HK-2 (cell line): ENCODE data around the gene TUBA4A.
A peak's percentile ranks its signal among the peaks of the same experiment; 100 is the strongest.

ENCODE experiments used
- DNase-seq: peaks from one replicate; pipeline ENCODE4 v3.0.0-alpha.2; 2018; ENCODE audit not compliant: unreplicated experiment

Gene TUBA4A

DNA sequence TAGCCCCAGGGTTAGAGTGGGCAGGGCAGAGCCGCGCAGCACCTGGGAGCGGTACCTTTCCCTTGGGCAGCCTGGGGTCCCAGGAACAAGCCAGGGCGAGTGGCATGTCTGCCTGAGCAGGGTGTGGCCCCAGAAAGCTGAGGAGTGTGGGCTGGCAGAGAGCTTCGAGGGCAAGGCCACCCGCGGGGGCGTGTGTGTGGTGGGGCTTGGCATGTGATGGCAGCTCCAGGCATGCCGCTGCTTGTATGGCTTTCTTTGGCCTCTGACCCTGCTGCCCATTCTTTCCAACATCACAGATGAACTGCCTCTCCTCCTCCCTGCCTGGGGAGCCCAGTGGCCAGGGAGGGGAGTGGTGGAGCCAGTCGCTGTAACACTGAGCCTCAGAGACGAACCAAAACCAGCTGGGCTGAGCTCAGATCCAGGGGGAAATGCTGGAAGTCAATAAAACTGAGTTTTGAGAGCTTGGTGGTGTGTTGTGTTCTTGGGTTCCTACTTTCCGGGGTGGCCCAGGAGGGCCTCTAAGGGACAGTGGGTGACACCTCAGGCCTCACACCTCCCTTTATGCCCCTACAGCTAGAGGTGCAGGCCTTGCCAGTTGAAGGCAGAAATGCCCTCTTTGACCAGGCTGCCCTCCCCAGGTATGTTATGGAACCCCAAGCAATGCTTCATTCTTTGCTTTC is 32.9 kb upstream of the TUBA4A start:
- no peak for DNase-seq

- DNase-seq = no peak
Measured at GRCh38 chr2:219285894-219286425, 32.2 kb upstream of the TUBA4A start.

DNA sequence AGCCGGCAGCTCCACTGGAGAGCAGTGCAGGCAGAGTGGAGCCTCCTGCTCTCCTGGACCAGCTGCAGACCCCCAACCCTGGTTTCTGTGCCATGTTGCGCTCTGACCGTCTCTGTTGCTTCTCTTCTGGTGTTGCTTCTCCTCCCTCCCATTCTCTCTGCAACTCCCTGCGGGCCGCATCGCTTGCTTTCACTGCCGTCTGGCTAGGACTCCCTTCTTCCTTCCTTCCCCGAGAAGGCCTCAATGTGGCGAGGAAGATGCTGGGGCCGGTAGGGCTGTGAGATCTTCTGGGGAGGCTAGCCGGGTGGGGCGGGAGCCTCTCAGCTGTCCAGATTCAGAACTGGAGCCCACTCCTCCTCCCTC is 31.6 kb upstream of the TUBA4A start:
- DNase-seq = no peak

DNA sequence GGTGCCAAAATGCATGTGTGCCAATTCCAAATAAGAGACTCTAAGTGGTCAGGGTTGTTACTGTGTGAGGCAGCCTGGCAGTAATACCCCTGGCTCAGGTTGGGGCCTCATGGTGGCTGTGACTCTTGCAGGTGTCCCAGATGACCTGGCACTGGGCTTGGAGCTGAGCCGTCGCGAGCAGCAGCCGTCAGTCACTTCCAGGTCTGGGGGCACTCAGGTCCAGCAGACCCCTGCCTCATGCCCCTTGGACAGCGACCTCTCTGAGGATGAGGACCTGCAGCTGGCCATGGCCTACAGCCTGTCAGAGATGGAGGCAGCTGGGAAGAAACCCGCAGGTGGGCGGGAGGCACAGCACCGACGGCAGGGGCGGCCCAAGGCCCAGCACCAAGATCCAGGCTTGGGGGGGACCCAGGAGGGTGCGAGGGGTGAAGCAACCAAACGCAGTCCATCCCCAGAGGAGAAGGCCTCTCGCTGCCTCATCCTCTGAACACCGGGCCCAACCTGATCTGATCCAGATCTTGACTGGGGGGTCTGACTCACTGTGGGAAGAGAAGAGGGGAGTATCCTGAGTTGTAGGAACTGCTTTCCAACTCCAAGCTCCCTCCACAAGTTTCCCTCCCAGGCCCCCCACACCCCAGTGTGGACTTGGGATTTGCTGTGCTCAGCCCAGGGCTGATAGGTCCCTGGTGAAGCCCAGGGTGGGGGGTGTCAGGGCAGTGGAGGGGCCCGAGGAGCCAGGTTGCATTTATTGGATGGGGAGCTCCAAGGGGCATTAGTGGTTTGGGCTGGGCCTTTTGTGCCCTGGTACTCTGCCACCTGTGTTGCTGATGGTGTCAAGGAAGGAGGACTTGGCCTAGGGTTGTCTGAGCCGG is 31.0 kb upstream of the TUBA4A start:
- DNase-seq = no peak

DNA sequence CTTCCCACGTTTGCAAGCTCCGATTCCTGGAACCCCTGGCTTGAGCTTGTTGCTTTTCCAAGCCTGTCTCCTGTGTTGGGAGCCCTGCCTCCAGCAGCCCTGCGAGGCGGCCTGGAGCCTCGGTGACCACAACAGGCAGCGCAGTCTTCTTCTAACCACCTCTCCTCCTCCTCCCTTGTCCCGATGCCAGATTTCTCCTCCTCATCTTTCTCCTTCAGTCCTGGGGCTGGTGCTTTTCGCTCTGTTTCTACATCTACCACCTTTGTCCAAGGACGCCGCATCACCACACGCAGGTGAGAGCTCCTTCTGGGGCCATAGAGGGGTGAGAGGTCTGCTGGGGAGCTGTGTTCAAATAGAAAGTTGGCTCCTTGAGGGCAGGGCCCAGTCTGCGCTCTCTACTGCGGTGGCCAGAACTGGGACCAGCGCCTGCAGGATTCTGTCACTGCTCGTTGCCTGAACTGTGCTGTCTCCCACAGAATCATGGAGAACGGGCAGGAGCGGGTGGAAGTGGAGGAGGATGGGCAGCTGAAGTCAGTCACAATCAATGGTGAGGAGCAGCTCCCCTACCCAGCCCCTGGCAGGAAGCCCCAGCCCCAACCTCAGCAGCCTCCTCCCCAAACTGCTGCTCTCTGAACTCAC is 29.3 kb upstream of the TUBA4A start:
- DNase-seq = no peak

DNA sequence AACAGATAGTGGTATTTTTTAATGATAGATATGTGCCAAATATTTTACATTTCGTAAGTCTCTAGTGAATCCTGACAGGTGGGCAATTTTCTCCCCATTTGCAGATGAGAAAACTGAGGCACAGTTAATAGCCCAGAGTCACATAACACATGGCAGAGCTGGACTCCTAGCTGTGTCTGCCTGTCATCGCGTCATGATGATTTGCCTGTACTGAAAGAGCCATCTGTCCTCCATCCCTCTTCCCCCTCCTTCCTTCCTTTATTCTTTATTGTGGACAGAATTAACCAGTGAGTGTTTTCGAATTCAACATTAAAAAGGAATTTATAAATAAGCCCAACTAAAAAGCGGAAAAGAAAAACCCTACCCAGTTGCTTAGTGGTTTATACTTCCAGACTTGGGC is 28.7 kb upstream of the TUBA4A start:
- DNase-seq = no peak

DNA sequence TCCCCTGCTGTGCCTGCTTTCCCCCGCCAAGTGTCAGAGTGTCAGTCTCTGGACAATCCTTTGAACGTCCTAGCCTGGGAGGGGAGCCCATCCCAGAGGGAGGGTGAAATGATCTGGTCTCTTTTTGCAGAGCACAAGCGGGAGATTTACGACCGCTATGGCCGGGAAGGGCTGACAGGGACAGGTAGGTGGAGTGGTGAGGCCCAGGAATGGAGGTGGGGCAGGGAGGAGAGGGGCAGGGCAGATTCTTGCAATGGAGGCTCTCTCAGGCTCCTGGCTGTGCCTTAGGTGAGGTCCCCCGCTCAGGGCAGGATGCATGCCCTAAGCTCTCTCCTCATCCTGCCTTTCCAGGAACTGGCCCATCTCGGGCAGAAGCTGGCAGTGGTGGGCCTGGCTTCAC is 27.9 kb upstream of the TUBA4A start:
- no peak for DNase-seq

DNA sequence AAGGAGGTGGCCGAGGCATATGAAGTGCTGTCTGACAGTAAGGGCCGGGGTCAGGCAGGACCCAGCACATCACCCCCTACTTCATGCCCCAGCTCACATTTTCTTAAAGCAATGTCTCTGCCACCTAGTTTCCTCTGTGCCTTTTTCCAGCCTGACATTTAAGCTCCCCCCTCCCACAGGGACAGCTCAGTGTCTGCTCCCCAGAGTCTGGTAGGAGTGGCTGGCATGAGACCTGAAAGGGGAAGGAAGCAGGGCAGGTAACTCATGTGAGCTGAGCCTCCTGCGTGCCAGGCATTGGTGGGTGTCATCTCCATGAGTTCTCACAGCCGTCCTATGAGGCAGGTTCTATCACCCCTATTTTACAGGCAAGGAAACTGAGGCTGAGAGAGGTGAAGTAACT is 26.9 kb upstream of the TUBA4A start:
- DNase-seq = no peak

DNA sequence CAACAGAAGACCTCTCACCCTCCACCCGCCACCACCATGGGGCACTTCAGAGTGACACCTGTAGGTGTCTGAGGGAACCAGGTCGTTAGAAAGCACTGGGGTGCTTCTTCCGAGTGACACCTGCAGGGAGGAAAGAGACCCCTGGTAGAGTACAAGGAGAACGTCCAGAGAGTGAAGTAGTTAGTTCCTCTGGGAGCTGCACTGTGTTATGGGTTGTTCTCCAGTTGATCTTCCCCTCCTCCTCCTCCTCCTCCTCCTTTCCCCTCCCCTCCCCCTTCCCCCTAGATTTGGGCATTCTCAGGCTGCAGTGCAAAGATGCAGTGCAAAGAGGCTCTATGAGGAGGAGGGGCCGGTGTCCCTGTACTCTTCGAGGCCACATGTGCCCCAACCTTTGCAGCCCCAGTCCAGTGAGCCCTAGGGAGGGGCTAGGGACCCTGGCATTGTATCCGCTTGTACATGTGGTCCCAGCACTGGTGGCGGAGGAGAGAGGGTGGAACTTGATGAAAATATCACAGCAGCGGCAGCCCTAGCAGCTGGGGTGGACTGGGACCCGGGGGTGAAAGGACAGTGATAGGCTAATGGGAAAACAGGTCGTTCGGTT is 26.3 kb upstream of the TUBA4A start:
- no peak for DNase-seq

GRCh38 chr2:219279151-219279915 is 25.6 kb upstream of the TUBA4A start, which contains the start of gene DNAJB2:
DNAJB2 (plus strand) TSS chr2:219279366; CDS start chr2:219279834, 468 bp downstream.
- peak; percentile 99 for DNase-seq

DNA sequence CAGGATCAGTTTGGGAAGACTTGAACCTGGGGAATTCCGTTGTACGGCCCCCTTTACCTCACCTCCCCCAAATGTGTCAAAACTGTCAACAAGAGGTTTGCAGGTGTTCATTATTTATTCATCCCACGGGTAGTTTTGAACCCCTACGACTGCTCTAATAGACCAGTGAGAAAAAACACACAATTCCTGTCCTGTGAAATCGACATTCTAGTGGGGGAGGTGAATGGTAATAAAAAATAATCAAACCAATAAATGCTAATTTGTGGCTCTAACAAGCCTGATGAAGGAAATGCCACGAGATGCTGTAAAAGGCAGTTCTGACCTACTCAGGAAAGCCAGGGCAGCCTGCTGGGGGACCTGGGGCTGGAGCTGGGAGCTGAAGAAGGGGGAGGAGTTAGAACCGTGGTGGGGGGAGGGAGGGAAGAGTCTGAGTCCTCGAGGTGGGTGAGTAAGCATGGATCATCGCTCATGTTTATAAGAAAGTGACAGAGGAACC is 25.0 kb upstream of the TUBA4A start:
- DNase-seq = no peak

- peak; percentile 89 for DNase-seq
Measured at GRCh38 chr2:219277703-219278654, 24.3 kb upstream of the TUBA4A start.

DNA sequence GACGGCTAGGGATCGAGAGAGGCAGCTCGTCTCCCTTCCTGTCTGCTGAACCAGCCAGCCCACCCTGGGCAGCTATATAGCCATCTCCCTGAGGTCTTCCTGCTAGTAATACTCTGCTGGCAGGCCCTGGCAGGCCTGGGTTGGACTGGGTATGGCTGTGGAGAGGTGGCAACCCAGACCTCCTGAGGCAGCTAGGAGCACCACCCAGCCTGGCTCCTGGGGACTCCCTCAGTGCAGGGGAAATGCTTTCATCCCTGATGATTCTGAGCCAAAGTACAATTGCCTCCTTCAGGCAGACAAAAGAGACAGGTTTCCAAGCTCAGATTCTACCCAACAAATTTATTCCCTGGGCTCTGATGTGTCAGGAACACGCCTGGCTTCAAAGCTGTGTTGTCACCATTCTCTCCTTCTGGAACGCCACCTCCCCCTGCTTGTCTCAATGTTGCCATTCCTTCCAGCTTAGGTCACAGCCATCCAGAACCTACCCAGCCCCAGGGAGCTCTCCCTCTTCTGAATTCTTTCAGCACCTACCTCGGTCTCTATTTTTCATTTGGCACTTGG is 20.7 kb upstream of the TUBA4A start:
- peak; percentile 83 for DNase-seq

DNA sequence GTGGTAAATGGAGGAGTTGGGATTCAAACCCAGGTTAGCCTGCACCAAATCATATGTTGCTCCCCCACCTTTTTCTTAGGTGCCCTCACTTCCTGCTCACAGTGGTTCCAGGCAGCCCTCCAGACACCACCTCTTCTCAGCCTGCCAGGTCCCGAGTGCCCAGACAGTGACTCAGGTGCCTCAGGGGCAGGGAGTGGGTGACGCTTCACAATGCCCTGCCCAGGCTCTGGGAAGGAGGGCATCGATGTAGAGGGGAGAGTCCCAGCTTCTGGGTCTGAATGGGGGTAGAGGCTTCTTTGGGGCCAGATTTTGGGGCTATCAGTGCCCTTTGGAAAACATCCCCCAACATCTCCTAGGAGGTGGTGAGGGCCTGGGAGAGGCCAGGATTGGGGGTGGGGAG is 20.2 kb upstream of the TUBA4A start:
- peak; percentile 88 for DNase-seq

GRCh38 chr2:219272995-219273394 is 19.3 kb upstream of the TUBA4A start:
- DNase-seq = no peak

DNA sequence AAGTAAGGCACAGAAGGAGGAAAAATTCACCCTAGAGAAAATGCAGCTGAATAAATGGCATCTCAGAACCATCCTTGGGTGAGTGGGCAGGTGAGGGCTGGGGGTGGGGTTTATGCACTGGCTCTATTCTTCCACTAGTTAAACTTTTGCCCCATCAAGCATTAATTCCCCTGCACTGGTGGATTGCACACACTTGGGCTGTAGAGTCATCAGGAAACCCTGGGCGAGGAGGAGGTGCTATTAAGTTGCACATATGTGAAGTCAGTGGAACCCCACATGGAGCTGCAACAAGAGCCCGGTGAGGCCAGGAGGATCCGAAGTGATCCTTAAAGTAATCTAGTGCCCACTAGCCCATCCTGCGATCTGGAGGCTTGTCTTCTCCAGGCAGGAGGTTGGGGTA is 18.6 kb upstream of the TUBA4A start:
- no peak for DNase-seq

DNA sequence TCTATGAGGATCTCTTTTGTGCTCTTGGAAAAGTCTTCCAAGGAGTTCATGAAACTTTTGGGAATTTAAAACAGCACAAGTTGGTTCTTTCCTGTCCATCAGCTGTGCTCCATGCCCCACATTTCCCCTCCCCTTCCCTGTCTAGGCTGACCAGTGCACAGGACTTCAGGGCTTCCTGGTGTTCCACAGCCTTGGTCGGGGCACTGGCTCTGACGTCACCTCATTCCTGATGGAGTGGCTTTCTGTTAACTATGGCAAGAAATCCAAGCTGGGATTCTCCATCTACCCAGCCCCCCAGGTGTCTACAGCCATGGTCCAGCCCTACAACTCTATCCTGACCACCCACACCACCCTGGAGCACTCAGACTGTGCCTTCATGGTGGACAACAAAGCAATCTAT is 17.3 kb upstream of the TUBA4A start:
- no peak for DNase-seq

GRCh38 chr2:219270055-219270372 is 16.3 kb upstream of the TUBA4A start:
- no peak for DNase-seq

DNA sequence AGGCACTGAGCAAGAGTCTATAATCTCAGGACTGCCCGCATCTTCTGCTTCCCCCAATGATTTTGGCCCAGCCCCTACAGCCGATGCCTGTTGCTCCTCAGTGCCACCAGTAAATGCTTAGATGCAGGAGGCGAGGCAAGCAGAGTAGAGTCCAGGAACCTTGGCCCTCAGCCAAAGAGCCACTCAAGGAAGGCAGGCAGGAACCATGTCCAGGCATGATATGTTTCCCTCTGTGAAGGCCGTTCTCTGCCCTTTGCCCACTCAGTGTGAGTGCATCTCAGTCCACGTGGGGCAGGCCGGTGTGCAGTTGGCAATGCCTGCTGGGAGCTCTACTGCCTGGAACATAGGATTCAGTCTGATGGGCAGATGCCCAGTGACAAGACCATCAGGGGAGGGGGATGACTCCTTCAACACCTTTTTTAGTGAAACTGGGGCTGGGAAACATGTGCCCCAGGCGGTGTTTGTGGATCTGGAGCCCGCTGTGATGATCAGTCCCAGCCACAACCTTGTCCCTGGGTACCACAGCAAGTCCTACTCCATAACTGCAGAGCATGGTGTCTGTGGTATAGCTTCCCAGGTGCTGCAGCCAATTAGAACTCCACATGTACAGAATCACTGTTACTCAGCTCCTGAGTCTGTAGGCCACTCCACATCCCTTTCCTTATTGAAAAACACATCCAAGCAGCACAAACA is 15.8 kb upstream of the TUBA4A start:
- DNase-seq = no peak
